ENCODE results near the gene DEFB128.
A peak's percentile ranks its signal among the peaks of the same experiment; 100 is the strongest.
"Not testable (repeated sequence)": the region's sequence is repeated elsewhere in the genome, so short reads cannot be mapped to it uniquely, and the experiment has no call there.

DEFB128 gene

DNA sequence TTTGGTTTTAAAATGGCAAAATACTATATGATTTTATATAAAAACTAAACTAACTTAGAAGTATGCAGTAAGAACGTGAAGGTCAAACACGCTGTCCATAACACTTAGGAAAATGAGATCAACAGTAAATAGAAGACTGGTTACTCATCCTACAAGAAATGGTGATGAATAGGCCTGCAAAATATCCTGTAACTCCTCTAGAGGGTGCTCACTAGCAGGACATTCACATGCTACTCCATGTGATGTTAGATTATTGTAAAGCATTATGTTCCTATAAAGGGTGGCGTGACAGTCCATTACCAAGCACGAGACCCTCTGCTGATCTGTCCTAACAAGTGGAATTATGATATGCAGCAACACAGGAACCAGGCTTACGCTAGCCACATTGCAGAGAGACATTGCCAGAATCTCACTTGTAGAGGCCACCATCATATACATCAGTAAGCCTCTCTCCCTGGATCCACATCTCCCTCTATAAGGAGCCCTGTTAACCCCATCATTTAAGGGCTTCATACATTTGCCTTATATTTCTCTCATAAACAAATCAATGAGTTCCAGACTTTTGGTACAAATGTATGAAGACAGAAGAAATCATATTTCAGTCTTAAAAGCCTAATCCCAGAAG is 19.5 kb upstream of the DEFB128 start:
- no peak overlapping the region for H3K4me3 ChIP-seq (ENCODE audit: control insufficient read depth, low read depth, low read length)
- peak; percentile 42 for DNase-seq (ENCODE audit: low read depth)
- TF ChIP-seq, protein P1, sequence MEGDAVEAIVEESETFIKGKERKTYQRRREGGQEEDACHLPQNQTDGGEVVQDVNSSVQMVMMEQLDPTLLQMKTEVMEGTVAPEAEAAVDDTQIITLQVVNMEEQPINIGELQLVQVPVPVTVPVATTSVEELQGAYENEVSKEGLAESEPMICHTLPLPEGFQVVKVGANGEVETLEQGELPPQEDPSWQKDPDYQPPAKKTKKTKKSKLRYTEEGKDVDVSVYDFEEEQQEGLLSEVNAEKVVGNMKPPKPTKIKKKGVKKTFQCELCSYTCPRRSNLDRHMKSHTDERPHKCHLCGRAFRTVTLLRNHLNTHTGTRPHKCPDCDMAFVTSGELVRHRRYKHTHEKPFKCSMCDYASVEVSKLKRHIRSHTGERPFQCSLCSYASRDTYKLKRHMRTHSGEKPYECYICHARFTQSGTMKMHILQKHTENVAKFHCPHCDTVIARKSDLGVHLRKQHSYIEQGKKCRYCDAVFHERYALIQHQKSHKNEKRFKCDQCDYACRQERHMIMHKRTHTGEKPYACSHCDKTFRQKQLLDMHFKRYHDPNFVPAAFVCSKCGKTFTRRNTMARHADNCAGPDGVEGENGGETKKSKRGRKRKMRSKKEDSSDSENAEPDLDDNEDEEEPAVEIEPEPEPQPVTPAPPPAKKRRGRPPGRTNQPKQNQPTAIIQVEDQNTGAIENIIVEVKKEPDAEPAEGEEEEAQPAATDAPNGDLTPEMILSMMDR (IDR thresholded peaks at IDR 0.05; ENCODE audit: control insufficient read depth, insufficient read depth, low read depth, low read length, missing control alignments): peak; percentile 61

DNA sequence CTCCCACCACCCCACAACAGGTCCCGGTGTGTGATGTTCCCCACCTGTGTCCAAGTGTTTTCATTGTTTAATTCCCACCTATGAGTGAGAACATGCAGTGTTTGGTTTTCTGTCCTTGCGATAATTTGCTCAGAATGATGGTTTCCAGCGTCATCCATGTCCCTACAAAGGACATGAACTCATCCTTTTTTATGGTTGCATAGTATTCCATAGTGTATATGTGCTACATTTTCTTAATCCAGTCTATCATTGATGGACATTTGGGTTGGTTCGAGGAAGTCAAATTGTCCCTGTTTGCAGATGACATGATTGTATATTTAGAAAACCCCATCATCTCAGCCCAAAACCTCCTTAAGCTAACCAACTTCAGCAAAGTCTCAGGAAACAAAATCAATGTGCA is 14.1 kb upstream of the DEFB128 start:
- not testable (repeated sequence) for H3K4me3 ChIP-seq (ENCODE audit: control insufficient read depth, low read depth, low read length); DNase-seq (ENCODE audit: low read depth)

DNA sequence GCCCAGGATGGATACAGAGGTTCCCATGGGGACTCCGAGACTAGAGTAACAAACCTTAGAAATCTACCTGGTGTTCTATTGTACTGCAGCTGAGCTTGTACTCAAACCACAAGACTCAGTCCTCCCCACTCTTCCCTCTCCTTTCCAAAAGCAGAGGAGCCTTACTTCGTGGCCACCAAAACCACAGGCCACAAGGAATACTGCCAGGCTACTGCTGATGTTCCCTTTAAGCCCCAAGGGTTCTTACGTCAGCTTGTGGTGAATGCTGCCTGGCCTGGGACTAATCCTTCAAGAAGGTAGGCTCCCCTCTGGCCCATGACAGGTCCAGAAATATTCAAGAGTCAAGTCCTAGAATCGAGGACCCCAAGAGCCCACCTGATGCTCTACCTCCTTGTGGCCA is 10.5 kb upstream of the DEFB128 start:
- no peak for DNase-seq (ENCODE audit: low read depth)
- TF ChIP-seq, protein P1 (IDR thresholded peaks at IDR 0.05; ENCODE audit: control insufficient read depth, insufficient read depth, low read depth, low read length, missing control alignments): no peak
- no peak overlapping the region for H3K4me3 ChIP-seq (ENCODE audit: control insufficient read depth, low read depth, low read length)

DNA sequence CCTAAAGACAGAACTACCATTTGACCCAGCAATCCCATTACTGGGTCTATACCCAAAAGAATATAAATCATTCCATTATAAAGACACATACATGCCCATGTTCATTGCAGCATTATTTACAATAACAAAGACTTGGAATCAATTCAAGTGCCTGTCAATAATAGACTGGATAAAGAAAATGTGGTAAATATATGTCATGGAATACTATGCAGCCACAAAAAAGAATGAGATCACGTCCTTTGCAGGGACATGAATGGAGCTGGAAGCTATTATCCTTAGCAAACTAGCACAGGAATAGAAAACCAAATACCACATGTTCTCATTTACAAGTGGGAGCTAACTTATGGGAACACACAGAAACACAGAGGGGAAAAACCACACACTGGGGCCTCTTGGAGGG is 8.7 kb upstream of the DEFB128 start:
- TF ChIP-seq, protein P1 (IDR thresholded peaks at IDR 0.05; ENCODE audit: control insufficient read depth, insufficient read depth, low read depth, low read length, missing control alignments): no peak
- H3K4me3 ChIP-seq (ENCODE audit: control insufficient read depth, low read depth, low read length): no peak overlapping the region
- DNase-seq (ENCODE audit: low read depth): no peak

DNA sequence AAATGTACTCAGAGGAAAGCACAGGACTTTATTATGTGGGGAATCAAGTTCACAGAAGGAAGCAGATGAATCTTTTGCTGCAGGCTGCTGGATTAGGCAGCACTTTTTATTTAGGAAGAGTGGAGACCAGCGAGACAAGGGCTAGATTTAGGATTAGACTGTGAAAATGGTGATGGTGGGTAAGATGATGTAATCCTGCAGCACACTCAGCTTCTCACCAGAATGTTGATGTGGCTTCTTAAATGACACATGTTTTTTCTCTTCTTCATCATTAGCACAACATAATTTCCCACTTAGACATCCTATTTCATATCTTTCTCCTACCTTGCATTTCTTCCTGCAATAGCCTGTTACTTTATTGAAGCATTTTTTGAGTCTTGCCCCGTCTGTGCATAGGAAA is 1.8 kb downstream of the DEFB128 start:
- no peak for DNase-seq (ENCODE audit: low read depth)
- H3K4me3 ChIP-seq (ENCODE audit: control insufficient read depth, low read depth, low read length): no peak overlapping the region
- TF ChIP-seq, protein P1 (IDR thresholded peaks at IDR 0.05; ENCODE audit: control insufficient read depth, insufficient read depth, low read depth, low read length, missing control alignments): no peak

DNA sequence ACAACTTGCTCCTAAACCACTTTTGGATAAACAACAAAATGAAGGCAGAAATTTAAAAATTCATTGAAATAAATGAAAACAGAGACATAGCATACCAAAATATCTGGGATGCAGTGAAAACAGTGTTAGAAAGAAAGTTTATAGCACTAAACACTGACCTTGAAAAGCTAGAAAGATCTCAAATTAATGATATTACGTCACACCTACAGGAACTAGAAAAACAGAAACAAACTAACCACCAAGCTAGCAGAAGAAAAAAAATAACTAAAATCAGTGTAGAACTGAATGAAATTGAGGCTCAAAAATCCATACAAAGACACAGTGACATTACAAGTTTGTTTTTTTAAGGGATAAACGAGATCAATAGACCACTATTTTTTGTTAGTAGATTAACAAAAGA is 5.2 kb downstream of the DEFB128 start:
- no peak overlapping the region for H3K4me3 ChIP-seq (ENCODE audit: control insufficient read depth, low read depth, low read length)
- no peak for DNase-seq (ENCODE audit: low read depth)
- TF ChIP-seq, protein P1 (IDR thresholded peaks at IDR 0.05; ENCODE audit: control insufficient read depth, insufficient read depth, low read depth, low read length, missing control alignments): no peak

DNA sequence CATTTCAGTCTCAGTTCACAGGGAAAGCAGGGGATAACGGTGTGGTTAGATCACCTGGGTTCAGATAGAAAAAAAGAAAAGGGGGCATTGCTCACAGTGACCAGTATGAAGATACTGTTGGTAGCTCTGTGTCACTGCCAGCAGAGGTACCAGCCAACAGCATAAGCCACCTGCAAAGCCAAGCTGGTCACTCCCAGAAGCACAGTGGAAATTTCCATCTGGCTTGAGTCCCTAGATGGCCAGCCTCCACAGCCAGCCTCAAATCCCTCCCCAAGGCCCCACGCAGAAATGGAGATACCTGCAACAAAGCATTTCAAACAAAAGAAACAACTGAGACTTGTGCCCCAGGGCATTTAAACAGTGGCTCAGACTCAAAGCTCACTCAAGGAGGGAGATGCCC is 20.6 kb downstream of the DEFB128 start:
- TF ChIP-seq, protein P1 (IDR thresholded peaks at IDR 0.05; ENCODE audit: control insufficient read depth, insufficient read depth, low read depth, low read length, missing control alignments): no peak
- DNase-seq (ENCODE audit: low read depth): no peak
- no peak overlapping the region for H3K4me3 ChIP-seq (ENCODE audit: control insufficient read depth, low read depth, low read length)
